ENCODE data around the gene ZNF548. TPM values are rescaled to one million over a fixed set of nuclear protein-coding genes. Genes with fewer than 3 reads are reported as not detected.

The ZNF548 gene
- total RNA-seq, 4 donors from 2014 or later: 16.6 to 37.4 (median 17.3) TPM

DNA sequence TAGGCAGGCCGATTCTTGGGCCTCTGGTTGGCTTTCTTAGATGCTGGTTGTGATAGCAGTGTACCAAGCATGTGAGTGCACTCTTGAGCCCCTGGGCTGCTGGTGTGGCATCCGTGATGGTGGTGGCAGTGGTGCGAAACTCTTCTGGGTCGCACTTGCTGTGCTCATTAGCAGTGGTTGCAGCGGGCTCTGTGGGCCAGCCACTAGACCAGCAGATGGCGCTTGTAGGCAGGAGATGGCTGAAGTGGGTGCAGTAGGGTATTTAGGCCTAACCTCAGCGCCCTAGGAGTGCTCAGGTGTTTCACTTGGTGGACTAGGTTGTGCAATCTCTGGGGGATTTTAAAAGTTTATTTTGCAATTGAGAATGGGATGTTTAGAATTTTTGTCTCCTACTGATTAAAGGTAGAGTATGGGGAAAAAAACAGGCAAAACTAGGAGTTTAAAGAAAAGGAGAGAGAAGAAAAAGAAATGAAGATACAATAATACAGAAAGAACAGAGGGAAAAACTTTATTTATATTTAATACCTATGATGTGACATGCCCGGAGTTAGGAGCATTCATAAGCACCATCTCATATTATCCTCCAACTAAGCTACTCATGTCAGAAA is 17.0 kb downstream of the ZNF548 start:
- TF ChIP-seq, protein P1, sequence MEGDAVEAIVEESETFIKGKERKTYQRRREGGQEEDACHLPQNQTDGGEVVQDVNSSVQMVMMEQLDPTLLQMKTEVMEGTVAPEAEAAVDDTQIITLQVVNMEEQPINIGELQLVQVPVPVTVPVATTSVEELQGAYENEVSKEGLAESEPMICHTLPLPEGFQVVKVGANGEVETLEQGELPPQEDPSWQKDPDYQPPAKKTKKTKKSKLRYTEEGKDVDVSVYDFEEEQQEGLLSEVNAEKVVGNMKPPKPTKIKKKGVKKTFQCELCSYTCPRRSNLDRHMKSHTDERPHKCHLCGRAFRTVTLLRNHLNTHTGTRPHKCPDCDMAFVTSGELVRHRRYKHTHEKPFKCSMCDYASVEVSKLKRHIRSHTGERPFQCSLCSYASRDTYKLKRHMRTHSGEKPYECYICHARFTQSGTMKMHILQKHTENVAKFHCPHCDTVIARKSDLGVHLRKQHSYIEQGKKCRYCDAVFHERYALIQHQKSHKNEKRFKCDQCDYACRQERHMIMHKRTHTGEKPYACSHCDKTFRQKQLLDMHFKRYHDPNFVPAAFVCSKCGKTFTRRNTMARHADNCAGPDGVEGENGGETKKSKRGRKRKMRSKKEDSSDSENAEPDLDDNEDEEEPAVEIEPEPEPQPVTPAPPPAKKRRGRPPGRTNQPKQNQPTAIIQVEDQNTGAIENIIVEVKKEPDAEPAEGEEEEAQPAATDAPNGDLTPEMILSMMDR (IDR thresholded peaks at IDR 0.05; ENCODE audit: low read depth): no peak

GRCh38 chr19:57410877-57411671 is 21.4 kb downstream of the ZNF548 start, which contains the start of gene ZNF17:
Gene ZNF17, plus strand, starts transcription at chr19:57411161. Its CDS starts 2,455 bp downstream, at chr19:57413616.
- TF ChIP-seq, protein P1 (IDR thresholded peaks at IDR 0.05; ENCODE audit: low read depth): no peak

DNA sequence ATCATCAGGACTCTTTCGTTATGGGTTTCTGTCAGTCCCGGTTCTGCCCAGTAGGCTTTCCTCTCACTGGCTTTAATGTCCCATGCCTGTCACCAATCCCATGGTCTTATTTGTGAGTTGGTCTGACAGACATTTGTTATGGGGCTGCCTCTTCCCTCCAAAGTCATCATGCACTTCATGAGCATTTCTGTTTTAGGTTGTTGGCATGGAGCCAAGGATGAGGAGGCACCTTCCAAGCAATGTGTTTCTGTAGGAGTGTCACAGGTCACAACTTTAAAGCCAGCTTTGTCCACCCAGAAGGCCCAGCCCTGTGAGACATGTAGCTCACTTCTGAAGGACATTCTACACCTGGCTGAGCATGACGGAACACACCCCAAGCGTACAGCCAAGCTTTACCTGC is 29.8 kb downstream of the ZNF548 start:
- TF ChIP-seq, protein P1 (IDR thresholded peaks at IDR 0.05; ENCODE audit: low read depth): no peak

DNA sequence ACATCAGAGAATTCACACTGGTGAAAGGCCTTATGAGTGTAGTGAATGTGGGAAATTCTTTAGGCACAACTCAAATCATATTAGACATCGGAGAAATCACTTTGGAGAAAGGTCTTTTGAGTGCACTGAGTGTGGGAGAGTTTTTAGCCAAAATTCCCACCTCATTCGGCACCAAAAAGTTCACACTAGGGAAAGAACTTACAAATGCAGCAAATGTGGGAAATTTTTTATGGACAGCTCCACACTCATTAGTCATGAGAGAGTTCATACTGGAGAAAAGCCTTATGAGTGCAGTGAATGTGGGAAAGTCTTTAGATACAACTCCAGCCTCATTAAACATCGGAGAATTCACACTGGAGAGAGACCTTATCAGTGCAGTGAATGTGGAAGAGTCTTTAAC is 31.4 kb downstream of the ZNF548 start:
- TF ChIP-seq, protein P1 (IDR thresholded peaks at IDR 0.05; ENCODE audit: low read depth): no peak

DNA sequence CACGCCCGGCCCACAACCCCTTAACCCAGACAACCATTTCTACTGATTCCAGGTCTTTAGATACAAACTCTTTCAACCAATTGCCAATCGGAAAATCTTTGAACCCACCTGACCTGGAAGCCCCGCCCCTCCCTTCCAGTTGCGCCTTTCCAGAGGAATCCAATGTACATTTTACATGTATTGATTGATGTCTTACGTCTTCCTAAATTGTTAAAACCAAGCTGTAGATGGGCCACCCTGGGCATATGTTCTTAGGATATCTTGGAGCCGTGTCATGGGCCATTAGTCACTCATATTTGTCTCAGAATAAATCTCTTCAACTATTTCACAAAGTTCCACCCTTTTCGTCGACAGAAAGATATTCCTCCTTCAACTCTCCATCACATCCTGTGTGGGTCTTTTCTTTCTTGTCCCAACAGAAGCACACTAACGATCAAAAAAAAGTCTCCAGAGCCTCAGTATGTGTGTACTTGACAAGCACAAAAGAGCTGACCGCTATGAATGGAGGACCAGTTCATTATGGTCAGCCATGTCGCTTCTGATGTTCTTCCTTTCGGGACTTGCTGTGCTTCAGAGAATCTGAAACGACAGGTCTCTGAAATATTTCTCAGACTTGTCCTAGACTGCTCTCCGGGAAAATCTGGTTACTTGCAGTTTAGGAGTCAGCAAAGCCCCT is 44.9 kb downstream of the ZNF548 start:
- TF ChIP-seq, protein P1 (IDR thresholded peaks at IDR 0.05; ENCODE audit: low read depth): no peak

- TF ChIP-seq, protein P1 (IDR thresholded peaks at IDR 0.05; ENCODE audit: low read depth): no peak
Observed at GRCh38 chr19:57435062-57435978, 45.7 kb downstream of the ZNF548 start, which contains the start of gene ZNF749. Gene ZNF749, plus strand, starts transcription at chr19:57435325. Its CDS starts 254 bp downstream, at chr19:57435579.

Measured in subcutaneous adipose tissue (tissue), 4 donors.